GM23338 (cell line): ENCODE measurements around the gene PCBP3.

Experiments used
- CTCF ChIP-seq, 2 experiments: fragments of 200-600 bp in 1 of 2; sonication (generic) in 1 of 2; conservative IDR thresholded peaks; 2 replicates each; pipeline versions ENCODE4 v1.5.1 to v1.6.1; 2016 to 2017; ENCODE audit warnings: antibody characterized with exemption in 2 of 2, low read depth in 2 of 2, mild to moderate bottlenecking in 2 of 2, moderate library complexity in 1 of 2
- EZH2 ChIP-seq: fragments of 200-600 bp; sonication (generic); IDR thresholded peaks from one replicate; pipeline ENCODE4 v1.8.0; 2017; ENCODE audit warnings: antibody characterized with exemption, mild to moderate bottlenecking, low read depth; ENCODE audit not compliant: unreplicated experiment
- POLR2AphosphoS5 ChIP-seq: IDR thresholded peaks from 2 replicates; pipeline ENCODE4 v1.6.1; 2016; ENCODE audit warnings: antibody characterized with exemption, low read depth

GRCh38 chr21:45845770-45846090 lies 202.2 kb downstream of the PCBP3 start:
- TF ChIP-seq POLR2AphosphoS5 (no peak), CTCF (conservative IDR thresholded peaks at IDR 0.05; ENCODE audit: low read depth in 2 of 2) (no peak), EZH2 (no peak)
